SHP77 (cell line): Measurements from ENCODE around the gene HGD.

Source experiments
- DNase-seq, 2 experiments: peaks; one replicate each; lab custom pipeline; 2025; lab: John Stamatoyannopoulos, UW

Gene HGD

DNA sequence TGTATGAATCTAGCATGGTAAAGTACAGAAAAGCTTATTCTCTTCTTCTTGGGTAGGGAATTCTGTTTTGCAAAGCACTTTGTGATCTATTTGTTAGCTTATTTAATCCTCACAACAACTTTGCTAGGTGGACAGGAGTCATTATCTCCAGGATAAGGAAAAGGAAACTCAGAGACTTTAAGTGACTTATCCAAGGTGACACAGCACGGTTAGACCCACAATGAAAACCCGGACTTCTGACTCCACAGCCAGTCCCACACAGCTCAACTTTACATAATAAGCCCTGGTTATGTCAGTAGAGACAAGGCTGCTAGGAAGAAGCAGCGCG, 86.3 kb downstream of the HGD start:
- DNase-seq, result no peak

DNA sequence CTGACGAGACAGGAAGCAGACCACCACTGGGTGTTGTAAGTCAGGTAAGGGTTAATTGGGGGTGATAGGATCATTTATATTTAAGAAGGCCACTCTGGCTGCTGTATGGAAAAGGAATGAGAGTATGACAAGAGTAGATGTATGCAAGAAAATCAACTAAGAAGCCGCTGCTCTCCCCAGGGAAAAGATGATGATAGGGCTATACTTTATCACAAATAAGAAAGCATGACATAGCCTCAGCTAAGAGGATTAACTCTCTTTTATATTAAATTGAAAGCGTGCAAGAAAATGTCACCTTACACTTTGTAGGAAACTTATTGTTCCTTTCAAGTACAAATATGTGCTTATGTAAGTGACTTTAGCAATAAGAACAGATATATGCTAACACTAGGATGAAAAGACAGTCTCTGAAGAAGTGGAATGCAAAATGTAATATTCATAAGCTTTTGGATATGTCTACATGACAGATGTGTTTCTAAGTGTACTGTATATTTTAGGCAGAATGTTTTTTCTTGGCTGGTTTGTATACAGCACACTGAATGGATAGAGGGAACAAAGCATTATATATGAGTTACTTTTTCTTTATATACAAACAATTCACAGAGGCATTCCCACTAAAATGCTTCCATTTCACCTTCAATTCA, 94.6 kb downstream of the HGD start:
- DNase-seq, result no peak
